BE2C (cell line): ENCODE results near the gene VTN.

Experiments
- DNase-seq: peaks from one replicate; pipeline ENCODE4 v3.0.0-alpha.2; 2020
- H3K27me3 ChIP-seq: fragments of 250-450 bp; sonication (Bioruptor Pico); 2 replicates; pipeline ENCODE4 v1.5.1; 2020; ENCODE audit warnings: mild to moderate bottlenecking
- H3K36me3 ChIP-seq: fragments of 250-450 bp; sonication (Bioruptor Pico); 2 replicates; pipeline ENCODE4 v1.5.1; 2020; ENCODE audit warnings: mild to moderate bottlenecking
- H3K4me1 ChIP-seq: fragments of 250-450 bp; sonication (Bioruptor Pico); 2 replicates; pipeline ENCODE4 v1.5.1; 2020
- H3K4me3 ChIP-seq: 2 replicates; pipeline ENCODE4 v1.5.1; 2011; ENCODE audit warnings: low read depth, low read length
- H3K9me3 ChIP-seq: fragments of 250-450 bp; sonication (Bioruptor Pico); 2 replicates; pipeline ENCODE4 v1.5.1; 2020
- CTCF ChIP-seq: IDR thresholded peaks from 2 replicates; pipeline ENCODE4 v1.5.1; 2012; ENCODE audit warnings: mild to moderate bottlenecking, low read depth, low read length

VTN gene

GRCh38 chr17:28368915-28369683, 1.0 kb downstream of the VTN start:
- no peak for DNase-seq
- TF ChIP-seq CTCF: no peak
- Histone ChIP-seq H3K27me3 (no peaks in the 10 kb centered on the region), H3K36me3 (no peaks in the 10 kb centered on the region), H3K4me1 (peaks cover 5% of the 10 kb centered on the region; the same call in 1 of the 2 replicates), H3K9me3 (no peaks in the 10 kb centered on the region), H3K4me3 (no peak overlapping the region)

GRCh38 chr17:28368306-28368831, 1.7 kb downstream of the VTN start:
- no peaks in the 10 kb centered on the region for H3K9me3 ChIP-seq
- no peaks in the 10 kb centered on the region for H3K36me3 ChIP-seq
- no peak for TF ChIP-seq CTCF
- no peaks in the 10 kb centered on the region for H3K27me3 ChIP-seq
- H3K4me3 ChIP-seq: no peak overlapping the region
- no peak for DNase-seq
- peaks cover 5% of the 10 kb centered on the region; the same call in 1 of the 2 replicates for H3K4me1 ChIP-seq

- Histone ChIP-seq H3K4me1 (peaks cover 5% of the 10 kb centered on the region; the same call in 1 of the 2 replicates), H3K27me3 (no peaks in the 10 kb centered on the region), H3K9me3 (no peaks in the 10 kb centered on the region), H3K36me3 (no peaks in the 10 kb centered on the region), H3K4me3 (no peak overlapping the region)
- no peak for TF ChIP-seq CTCF
- no peak for DNase-seq
Measured at GRCh38 chr17:28367641-28368305, 2.3 kb downstream of the VTN start.

- Histone ChIP-seq H3K27me3 (no peaks in the 10 kb centered on the region), H3K4me1 (peaks cover 5% of the 10 kb centered on the region; the same call in 1 of the 2 replicates), H3K4me3 (no peak overlapping the region), H3K36me3 (no peaks in the 10 kb centered on the region), H3K9me3 (no peaks in the 10 kb centered on the region)
- no peak for DNase-seq
- no peak for TF ChIP-seq CTCF
Measured at GRCh38 chr17:28366605-28367004, 3.5 kb downstream of the VTN start.

GRCh38 chr17:28365487-28365886, 4.6 kb downstream of the VTN start:
- Histone ChIP-seq H3K36me3 (0 out of 2 replicates have a peak, but pooled peaks cover 3% of the 10 kb centered on the region), H3K4me1 (peaks cover 2% of the 10 kb centered on the region; the same call in 1 of the 2 replicates), H3K4me3 (no peak overlapping the region), H3K27me3 (no peaks in the 10 kb centered on the region), H3K9me3 (no peaks in the 10 kb centered on the region)
- no peak for TF ChIP-seq CTCF
- DNase-seq: no peak
